Breast epithelium (tissue), 3 donors: ENCODE measurements around the gene PLXNA4.

ENCODE experiments used
- CTCF ChIP-seq, 3 donors: fragments of 450-650 bp; IDR thresholded peaks; one replicate each; pipeline ENCODE4 v1.5.1; 2016 to 2017; ENCODE audit warnings: antibody characterized with exemption in 3 of 3, mild to moderate bottlenecking in 3 of 3, moderate library complexity in 3 of 3
- POLR2A ChIP-seq: fragments of 450-650 bp; IDR thresholded peaks from one replicate; pipeline ENCODE4 v1.6.1; 2016; ENCODE audit warnings: antibody characterized with exemption, mild to moderate bottlenecking, moderate library complexity
- POLR2AphosphoS5 ChIP-seq, 3 donors: sonication (generic); formaldehyde crosslinking; IDR thresholded peaks; one replicate each; pipeline ENCODE4 v1.6.1; 2017; ENCODE audit warnings: antibody characterized with exemption in 3 of 3

- no peak for TF ChIP-seq POLR2AphosphoS5 (IDR thresholded peaks at IDR 0.05)
- no peak for TF ChIP-seq CTCF (IDR thresholded peaks at IDR 0.05)
- TF ChIP-seq POLR2A, result no peak
Measured at GRCh38 chr7:132192809-132193208, 383.5 kb downstream of the PLXNA4 start.
